GM21381 (cell line): ENCODE measurements around the gene TBC1D16.

Experiments
- ATAC-seq: cut with Tn5 transposase; IDR thresholded peaks from one replicate; pipeline ENCODE4 v1.9.1; 2021; ENCODE audit warnings: mild to moderate bottlenecking, moderate library complexity; ENCODE audit not compliant: unreplicated experiment

Gene TBC1D16

GRCh38 chr17:79916991-79917901 lies 118.4 kb downstream of the TBC1D16 start:
- no peak for ATAC-seq

DNA sequence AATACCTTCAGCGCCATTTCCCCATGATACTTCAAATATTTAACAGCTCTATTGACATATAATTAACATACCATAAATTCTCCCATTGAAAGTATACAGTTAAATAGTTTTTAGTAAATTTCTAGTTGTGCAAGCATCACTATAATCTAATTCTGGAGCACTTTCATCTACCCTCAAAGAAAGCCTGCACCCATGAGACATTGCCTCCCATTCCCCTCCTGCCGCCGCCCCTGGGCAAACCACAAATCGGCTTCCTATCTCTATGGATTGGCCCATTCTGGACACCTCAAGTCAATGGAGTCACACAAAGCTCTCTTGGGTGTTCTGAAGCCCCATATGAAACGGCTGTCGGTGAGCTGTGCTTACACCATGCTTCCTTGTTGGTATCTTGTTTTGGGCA lies 119.2 kb downstream of the TBC1D16 start:
- no peak for ATAC-seq

DNA sequence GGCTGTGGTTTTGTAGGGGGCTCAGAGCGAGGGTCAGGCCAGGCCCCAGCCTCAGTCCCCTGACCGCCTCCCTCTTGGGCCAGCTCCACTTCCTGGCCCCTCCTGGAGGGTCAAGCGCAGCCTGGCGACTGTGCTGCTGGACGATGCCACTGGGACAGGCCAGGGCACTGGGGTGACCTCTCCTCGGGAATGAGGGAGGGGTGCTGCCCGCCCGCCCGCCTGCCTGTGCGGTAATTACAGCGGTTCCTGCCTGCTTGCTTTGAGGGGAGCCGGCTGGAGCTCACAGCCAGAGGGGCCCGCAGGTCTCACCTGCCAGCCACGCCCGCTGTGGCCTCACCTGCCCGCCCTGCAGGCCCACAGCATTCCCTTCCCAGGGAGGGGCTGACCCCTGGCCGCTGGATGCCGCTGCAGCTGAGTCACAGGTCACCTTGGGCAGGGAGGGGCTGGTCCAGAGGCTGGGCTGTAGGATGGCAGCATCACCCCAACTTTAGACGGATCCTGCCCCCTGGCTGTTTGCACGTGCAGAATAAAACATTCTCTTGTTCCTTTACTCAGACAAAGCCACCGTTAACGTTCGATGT lies 119.7 kb downstream of the TBC1D16 start:
- ATAC-seq, result no peak

DNA sequence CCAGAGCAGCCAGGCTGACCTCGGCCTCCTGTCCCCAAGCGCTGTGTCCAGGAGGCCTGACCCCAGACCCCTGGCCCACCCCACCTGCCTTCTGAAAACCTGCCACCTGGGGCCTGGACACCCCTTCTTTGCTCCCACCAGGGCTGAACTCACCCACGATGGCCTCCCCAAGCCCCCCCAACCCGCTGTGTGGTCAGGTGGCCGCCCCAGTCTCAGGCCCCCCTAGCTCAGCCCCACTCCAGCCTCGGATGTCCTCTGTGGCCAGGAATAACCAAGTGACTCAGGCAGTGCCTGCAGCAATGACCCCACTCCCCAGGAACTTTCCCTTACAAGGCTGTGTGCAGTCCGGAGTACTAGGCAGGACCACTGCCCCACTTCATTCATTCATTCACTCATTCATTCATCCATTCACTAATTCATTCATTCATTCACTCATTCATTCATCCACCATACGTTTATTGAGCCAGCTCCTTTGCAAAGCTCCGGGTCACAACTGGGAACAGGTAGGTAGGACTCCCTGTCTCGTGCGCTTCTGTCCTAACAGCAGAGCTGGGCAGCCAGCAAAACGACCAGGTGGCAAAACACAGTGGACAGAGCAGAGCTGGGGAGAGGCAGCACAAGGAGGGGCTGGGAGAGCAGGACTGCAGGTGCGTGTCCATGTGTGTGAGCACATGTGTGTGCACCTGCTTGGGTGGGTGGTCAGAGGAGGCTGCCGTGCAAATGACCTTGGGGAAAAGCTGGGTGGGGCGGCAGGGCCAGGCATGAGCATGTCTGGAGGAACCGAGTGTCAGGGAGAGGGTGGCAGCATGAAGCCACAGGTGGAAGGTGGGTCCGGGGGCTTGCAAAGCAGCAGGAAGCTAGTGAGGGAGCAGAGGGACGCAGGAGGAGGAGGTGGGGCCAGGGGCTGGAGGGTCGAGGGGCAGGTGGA lies 120.6 kb downstream of the TBC1D16 start:
- ATAC-seq, result no peak

GRCh38 chr17:79913896-79914812 lies 121.5 kb downstream of the TBC1D16 start:
- no peak for ATAC-seq

DNA sequence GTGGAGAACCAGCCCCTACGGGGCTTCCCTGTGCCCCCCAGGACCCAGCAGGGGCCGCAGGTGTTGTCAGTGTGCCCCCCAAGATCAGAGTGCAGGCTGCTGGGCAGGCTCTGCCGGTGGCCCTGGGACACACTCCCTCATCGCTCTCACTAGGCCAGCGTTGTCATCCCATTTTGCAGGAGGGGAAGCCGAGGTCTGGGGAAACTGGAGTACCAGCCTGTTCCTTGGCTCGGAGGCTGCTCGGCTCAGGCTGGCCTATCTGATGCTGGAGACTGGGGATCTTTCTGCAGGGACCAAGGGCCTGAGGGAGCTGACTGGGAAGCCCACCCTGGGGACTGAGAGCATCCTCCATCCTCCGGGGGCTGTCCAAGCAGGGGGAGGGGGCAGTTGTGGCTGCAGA lies 122.2 kb downstream of the TBC1D16 start:
- no peak for ATAC-seq

DNA sequence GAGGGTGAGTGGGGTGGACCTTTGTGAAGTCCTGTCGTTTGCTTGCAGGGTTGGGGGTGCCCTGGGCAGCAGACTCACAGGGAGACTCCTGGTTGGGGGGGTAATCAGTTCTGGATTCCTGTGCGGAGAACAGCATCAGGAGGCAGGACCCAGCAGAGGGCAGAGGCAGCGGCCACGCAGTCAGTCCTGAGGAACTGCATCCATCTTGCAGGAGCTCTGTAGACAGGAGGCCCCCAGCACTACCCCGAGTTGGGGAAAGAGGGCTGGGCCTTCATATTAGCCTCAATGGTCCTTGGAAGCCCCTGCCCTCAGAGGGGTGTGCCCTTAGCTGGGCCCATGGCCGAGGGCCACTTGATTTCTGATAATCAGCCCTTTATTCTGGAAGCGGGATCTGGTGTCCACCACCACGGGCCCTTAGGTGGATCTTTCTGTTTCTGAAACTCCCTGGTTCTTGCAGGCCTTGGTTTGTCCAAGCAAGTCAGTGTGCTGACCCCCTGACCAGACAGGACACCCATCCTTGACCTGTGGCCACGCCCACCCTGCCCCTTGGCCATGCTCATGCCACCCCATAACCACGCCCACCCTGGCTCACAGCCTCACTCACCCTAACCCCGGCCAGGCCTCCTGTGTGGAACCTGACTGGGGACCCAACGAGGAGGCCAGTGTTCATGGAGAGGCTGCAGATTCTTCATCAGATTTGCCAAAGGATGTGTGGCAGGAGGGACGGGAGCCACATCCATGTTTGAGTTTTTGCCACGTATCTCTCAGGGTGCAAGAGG lies 122.9 kb downstream of the TBC1D16 start:
- no peak for ATAC-seq

- no peak for ATAC-seq
These were observed 124.0 kb downstream of the TBC1D16 start for GRCh38 chr17:79911430-79912399.

- ATAC-seq, result no peak
These were observed 124.7 kb downstream of the TBC1D16 start for GRCh38 chr17:79910985-79911361.

DNA sequence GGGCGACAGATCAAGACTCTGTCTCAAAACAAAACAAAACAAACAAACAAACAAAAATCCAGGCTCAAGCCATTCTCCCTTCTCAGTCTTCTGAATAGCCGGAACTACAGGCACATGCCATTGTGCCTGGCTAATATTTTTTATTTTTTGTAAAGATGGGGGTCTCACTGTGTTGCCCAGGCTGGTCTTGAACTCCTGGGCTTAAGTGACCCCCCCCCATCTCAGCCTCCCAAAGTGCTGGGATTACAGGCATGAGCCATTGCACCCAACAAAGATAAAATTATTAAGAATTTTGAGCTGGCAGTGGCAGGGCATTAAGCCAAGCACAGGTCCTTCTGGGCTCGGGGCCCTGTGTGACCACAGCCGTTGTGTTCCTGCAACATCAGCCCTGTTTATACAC lies 126.6 kb downstream of the TBC1D16 start:
- no peak for ATAC-seq

GRCh38 chr17:79907850-79908249 lies 127.8 kb downstream of the TBC1D16 start:
- ATAC-seq, result no peak

DNA sequence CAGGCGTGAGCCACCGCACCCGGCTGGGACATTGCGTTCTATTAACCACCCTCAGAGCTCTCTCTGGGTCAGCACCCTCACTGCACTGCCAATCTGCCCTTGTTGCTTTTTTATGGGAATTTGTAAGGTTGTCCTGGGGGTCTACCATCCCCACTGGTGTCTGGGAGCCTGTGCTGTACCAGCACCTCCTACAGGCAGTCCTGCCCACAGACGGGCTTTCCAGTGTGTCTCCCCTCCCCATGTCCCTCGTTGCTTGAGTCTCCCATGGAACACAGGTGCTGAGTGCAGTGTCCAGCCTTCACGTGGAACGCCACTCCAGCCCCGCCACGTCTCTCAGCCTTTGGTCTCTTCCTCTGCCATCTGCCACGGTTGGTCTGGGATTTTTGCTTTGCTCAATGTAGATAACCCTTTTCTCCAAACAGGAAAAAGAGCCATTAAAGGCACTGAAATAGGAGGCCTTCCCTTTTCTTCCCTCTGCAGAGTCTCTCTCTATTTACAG lies 128.4 kb downstream of the TBC1D16 start:
- no peak for ATAC-seq

DNA sequence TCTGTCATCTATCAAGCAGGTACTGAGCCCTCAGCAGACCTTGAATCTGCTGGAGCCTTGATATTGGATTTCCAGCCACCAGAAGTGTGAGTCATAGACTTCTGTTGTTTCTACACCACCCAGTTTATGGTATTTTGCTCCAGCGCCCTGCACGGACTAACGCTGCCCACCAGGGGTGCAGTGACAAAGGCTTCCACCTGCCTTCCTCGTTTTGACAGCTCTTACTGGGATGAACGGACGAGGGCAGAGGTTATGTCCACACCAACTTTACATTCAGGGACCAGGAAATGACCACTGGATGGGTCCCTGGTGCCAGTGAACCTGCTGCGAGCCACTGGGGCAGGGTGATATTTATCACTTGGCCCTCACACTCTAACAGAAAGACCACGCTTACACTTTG lies 129.8 kb downstream of the TBC1D16 start:
- no peak for ATAC-seq

- ATAC-seq, result no peak
These were observed 130.8 kb downstream of the TBC1D16 start for GRCh38 chr17:79904865-79905264.

DNA sequence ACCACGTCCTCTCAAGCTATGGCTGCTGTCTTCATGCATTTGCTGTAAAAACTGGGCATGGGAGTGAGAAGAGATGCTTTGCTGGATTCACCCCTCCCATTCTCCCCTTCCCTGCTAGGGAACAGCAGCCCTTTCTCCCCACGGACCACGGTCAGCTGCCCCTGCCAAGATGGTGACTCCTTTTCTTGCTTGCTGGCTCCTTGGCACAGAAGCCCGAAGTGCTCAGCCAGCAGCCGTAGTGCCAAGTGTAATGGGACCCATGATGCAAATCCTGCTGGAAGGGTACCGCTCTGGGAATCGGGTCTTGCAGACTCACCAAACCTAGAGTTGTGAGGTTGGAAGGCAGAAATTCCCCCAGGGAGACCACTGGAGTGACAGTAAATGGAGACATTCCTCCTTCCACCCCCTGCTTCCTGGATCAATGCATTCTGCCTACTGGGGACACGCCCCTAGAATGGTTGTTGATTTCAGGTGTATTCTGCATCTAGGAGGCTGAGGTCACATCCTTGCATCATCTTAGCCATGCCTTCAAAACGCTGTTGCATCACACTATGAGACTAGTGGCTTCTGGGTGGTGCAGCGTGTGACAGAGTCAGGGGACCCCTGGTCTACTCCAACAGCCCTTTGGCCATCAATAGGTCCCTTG lies 133.4 kb downstream of the TBC1D16 start:
- no peak for ATAC-seq

DNA sequence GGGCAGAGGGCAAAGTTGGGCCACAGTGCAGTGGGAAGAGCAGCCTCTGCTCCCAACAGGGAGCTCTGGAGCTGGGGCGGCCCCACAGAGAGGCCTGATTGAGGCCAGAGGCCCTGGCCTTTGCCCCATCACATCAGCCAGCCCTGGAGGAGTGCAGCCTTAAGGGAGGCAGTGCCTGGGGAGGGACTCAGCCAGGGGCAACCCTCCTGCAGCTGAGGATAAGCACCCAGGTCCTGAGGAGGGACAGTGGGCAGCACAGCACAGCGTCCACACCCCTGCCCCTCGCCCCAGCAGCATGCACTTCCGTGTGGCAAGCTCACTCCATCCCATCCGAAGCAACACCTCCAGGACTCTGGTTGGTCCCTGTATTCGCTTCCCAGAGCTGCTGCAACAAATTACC lies 134.5 kb downstream of the TBC1D16 start:
- ATAC-seq, result no peak

GRCh38 chr17:79899584-79899983 lies 136.1 kb downstream of the TBC1D16 start:
- ATAC-seq, result no peak
